ENCODE results near the gene TFPI.
"Not testable (repeated sequence)": the region's sequence is repeated elsewhere in the genome, so short reads cannot be mapped to it uniquely, and the experiment has no call there.

Gene TFPI

GRCh38 chr2:187516630-187517510 is 37.4 kb downstream of the TFPI start:
- H3K9ac ChIP-seq (ENCODE audit: low read depth, low read length, poor library complexity); H3K27me3 ChIP-seq (ENCODE audit: control insufficient read depth in 3 of 3, insufficient read depth in 3 of 3, low read depth in 1 of 3, low read length in 3 of 3); DNase-seq (ENCODE audit: low spot score); H3K4me2 ChIP-seq (ENCODE audit: insufficient read depth, low read length, poor library complexity, severe bottlenecking); H2BK120ac ChIP-seq (ENCODE audit: low read depth, low read length); H2AFZ ChIP-seq (ENCODE audit: low read length); H3K4me3 ChIP-seq (ENCODE audit: low read length in 2 of 2); H4K91ac ChIP-seq (ENCODE audit: low read depth, low read length, poor library complexity); H3K23ac ChIP-seq (ENCODE audit: low read depth, low read length, poor library complexity); H2BK15ac ChIP-seq (ENCODE audit: low read length); H3K14ac ChIP-seq (ENCODE audit: low read length); H3K27ac ChIP-seq (replicated peaks; ENCODE audit: low read length); H3K4me1 ChIP-seq (ENCODE audit: control insufficient read depth in 2 of 2, insufficient read depth in 1 of 2, low read depth in 1 of 2, low read length in 2 of 2); H4K8ac ChIP-seq (ENCODE audit: low read depth, low read length); H3K18ac ChIP-seq (ENCODE audit: low read length); H2AK5ac ChIP-seq (ENCODE audit: low read depth, low read length); H2BK5ac ChIP-seq (ENCODE audit: low read length); H3K9me3 ChIP-seq (replicated peaks in 1 of 2; ENCODE audit: control insufficient read depth in 2 of 2, insufficient read depth in 1 of 2, low read depth in 1 of 2, low read length in 2 of 2); H3K79me1 ChIP-seq (ENCODE audit: low read depth, low read length); H2BK12ac ChIP-seq (ENCODE audit: low read length); H3K4ac ChIP-seq (ENCODE audit: low read length); H3K36me3 ChIP-seq (replicated peaks in 1 of 2; ENCODE audit: control insufficient read depth in 2 of 2, insufficient read depth in 2 of 2, low read length in 2 of 2): not testable (repeated sequence)
- WGBS, 2 donors (ENCODE audit: extremely low coverage in 2 of 2, insufficient read length in 2 of 2, insufficient replicate concordance in 1 of 2), result no CpG with 5 or more reads among the region's 15 CpGs

DNA sequence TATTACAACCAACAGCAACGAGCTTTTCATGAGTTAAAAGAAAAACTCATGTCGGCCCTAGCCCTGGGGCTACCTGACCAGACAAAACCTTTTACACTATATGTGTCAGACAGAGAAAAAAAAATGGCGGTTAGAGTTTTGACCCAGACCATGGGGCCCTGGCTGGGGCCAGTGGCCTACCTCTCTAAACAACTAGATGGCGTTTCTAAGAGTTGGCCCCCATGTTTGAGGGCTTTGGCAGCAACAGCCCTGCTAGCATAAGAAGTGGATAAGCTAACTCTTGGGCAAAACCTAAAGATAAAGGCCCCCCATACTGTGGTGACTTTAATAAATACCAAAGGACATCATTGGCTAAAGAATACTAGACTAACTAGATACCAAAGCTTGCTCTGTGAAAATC is 39.3 kb downstream of the TFPI start:
- H4K91ac ChIP-seq (ENCODE audit: low read depth, low read length, poor library complexity), result no peak overlapping the region
- no peak overlapping the region for H3K4ac ChIP-seq (ENCODE audit: low read length)
- no peak overlapping the region for H2BK5ac ChIP-seq (ENCODE audit: low read length)
- no peak overlapping the region for H2AFZ ChIP-seq (ENCODE audit: low read length)
- no peak overlapping the region for H3K18ac ChIP-seq (ENCODE audit: low read length)
- H3K79me1 ChIP-seq (ENCODE audit: low read depth, low read length), result no peaks in the 10 kb centered on the region
- H2BK12ac ChIP-seq (ENCODE audit: low read length), result no peak overlapping the region
- H2BK15ac ChIP-seq (ENCODE audit: low read length), result no peak overlapping the region
- no peak overlapping the region for H3K14ac ChIP-seq (ENCODE audit: low read length)
- H3K9me3 ChIP-seq (replicated peaks in 1 of 2; ENCODE audit: control insufficient read depth in 2 of 2, insufficient read depth in 1 of 2, low read depth in 1 of 2, low read length in 2 of 2), result peaks cover 0 to 4% of the 10 kb centered on the region in 2 donors
- H3K4me2 ChIP-seq (ENCODE audit: insufficient read depth, low read length, poor library complexity, severe bottlenecking), result no peak overlapping the region
- WGBS, 2 donors (ENCODE audit: extremely low coverage in 2 of 2, insufficient read length in 2 of 2, insufficient replicate concordance in 1 of 2), result no CpG with 5 or more reads among the region's 4 CpGs
- no peak overlapping the region for H3K23ac ChIP-seq (ENCODE audit: low read depth, low read length, poor library complexity)
- H2AK5ac ChIP-seq (ENCODE audit: low read depth, low read length), result no peak overlapping the region
- no peak overlapping the region for H3K4me3 ChIP-seq (ENCODE audit: low read length in 2 of 2)
- no peak overlapping the region for H4K8ac ChIP-seq (ENCODE audit: low read depth, low read length)
- no peak for DNase-seq (ENCODE audit: low spot score)
- H3K4me1 ChIP-seq (ENCODE audit: control insufficient read depth in 2 of 2, insufficient read depth in 1 of 2, low read depth in 1 of 2, low read length in 2 of 2), result peaks cover 4 to 7% of the 10 kb centered on the region in 2 donors
- H3K27ac ChIP-seq (replicated peaks; ENCODE audit: low read length), result no peak overlapping the region
- H3K36me3 ChIP-seq (replicated peaks in 1 of 2; ENCODE audit: control insufficient read depth in 2 of 2, insufficient read depth in 2 of 2, low read length in 2 of 2), result peaks cover 0 to 2% of the 10 kb centered on the region in 2 donors
- H3K27me3 ChIP-seq (ENCODE audit: control insufficient read depth in 3 of 3, insufficient read depth in 3 of 3, low read depth in 1 of 3, low read length in 3 of 3), result no peaks in the 10 kb centered on the region
- no peak overlapping the region for H2BK120ac ChIP-seq (ENCODE audit: low read depth, low read length)
- no peak overlapping the region for H3K9ac ChIP-seq (ENCODE audit: low read depth, low read length, poor library complexity)

DNA sequence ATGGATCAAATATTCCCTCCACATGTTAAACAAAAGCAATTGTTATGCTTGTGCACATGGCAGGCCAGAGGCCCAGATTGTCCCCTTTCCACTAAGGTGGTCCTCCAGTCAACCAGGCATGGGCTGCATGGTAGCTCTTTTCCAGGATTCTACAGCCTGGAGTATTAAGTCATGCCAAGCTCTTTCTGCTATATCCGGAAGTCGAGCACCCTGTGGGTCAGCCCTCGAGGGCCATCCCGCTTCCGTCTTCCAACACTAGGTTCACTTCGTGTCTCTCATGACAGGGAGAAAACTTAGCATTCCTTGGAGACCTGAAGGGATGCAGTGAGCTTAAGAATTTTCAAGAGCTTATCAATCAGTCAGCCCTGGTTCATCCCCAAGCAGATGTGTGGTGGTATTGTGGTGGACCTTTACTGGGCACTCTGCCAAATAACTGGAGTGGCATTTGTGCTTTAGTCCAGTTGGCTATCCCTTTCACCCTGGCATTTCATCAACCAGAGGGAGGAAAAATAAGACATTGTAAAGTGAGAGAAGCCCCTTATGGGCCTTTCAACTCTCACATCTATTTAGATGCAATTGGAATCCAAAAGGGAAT is 39.9 kb downstream of the TFPI start:
- not testable (repeated sequence) for H3K9me3 ChIP-seq (replicated peaks in 1 of 2; ENCODE audit: control insufficient read depth in 2 of 2, insufficient read depth in 1 of 2, low read depth in 1 of 2, low read length in 2 of 2); H3K36me3 ChIP-seq (replicated peaks in 1 of 2; ENCODE audit: control insufficient read depth in 2 of 2, insufficient read depth in 2 of 2, low read length in 2 of 2); H3K79me1 ChIP-seq (ENCODE audit: low read depth, low read length); H2BK120ac ChIP-seq (ENCODE audit: low read depth, low read length); H3K23ac ChIP-seq (ENCODE audit: low read depth, low read length, poor library complexity); H2BK15ac ChIP-seq (ENCODE audit: low read length); H3K4me3 ChIP-seq (ENCODE audit: low read length in 2 of 2); H3K18ac ChIP-seq (ENCODE audit: low read length); H3K14ac ChIP-seq (ENCODE audit: low read length); H2BK5ac ChIP-seq (ENCODE audit: low read length); H3K4ac ChIP-seq (ENCODE audit: low read length); H2AFZ ChIP-seq (ENCODE audit: low read length); H3K27ac ChIP-seq (replicated peaks; ENCODE audit: low read length); H3K4me2 ChIP-seq (ENCODE audit: insufficient read depth, low read length, poor library complexity, severe bottlenecking); H4K91ac ChIP-seq (ENCODE audit: low read depth, low read length, poor library complexity); H3K27me3 ChIP-seq (ENCODE audit: control insufficient read depth in 3 of 3, insufficient read depth in 3 of 3, low read depth in 1 of 3, low read length in 3 of 3); H2AK5ac ChIP-seq (ENCODE audit: low read depth, low read length); H2BK12ac ChIP-seq (ENCODE audit: low read length); H3K9ac ChIP-seq (ENCODE audit: low read depth, low read length, poor library complexity); H4K8ac ChIP-seq (ENCODE audit: low read depth, low read length); H3K4me1 ChIP-seq (ENCODE audit: control insufficient read depth in 2 of 2, insufficient read depth in 1 of 2, low read depth in 1 of 2, low read length in 2 of 2); DNase-seq (ENCODE audit: low spot score)
- no CpG with 5 or more reads among the region's 6 CpGs for WGBS, 2 donors (ENCODE audit: extremely low coverage in 2 of 2, insufficient read length in 2 of 2, insufficient replicate concordance in 1 of 2)

GRCh38 chr2:187513460-187514234 is 40.6 kb downstream of the TFPI start:
- H3K36me3 ChIP-seq (replicated peaks in 1 of 2; ENCODE audit: control insufficient read depth in 2 of 2, insufficient read depth in 2 of 2, low read length in 2 of 2); H3K18ac ChIP-seq (ENCODE audit: low read length); H2BK12ac ChIP-seq (ENCODE audit: low read length); H3K4me2 ChIP-seq (ENCODE audit: insufficient read depth, low read length, poor library complexity, severe bottlenecking); H2BK120ac ChIP-seq (ENCODE audit: low read depth, low read length); H3K4me1 ChIP-seq (ENCODE audit: control insufficient read depth in 2 of 2, insufficient read depth in 1 of 2, low read depth in 1 of 2, low read length in 2 of 2); H3K79me1 ChIP-seq (ENCODE audit: low read depth, low read length); H3K4ac ChIP-seq (ENCODE audit: low read length); H3K9ac ChIP-seq (ENCODE audit: low read depth, low read length, poor library complexity); H3K27me3 ChIP-seq (ENCODE audit: control insufficient read depth in 3 of 3, insufficient read depth in 3 of 3, low read depth in 1 of 3, low read length in 3 of 3); H4K91ac ChIP-seq (ENCODE audit: low read depth, low read length, poor library complexity); H3K9me3 ChIP-seq (replicated peaks in 1 of 2; ENCODE audit: control insufficient read depth in 2 of 2, insufficient read depth in 1 of 2, low read depth in 1 of 2, low read length in 2 of 2); DNase-seq (ENCODE audit: low spot score); H2AFZ ChIP-seq (ENCODE audit: low read length); H4K8ac ChIP-seq (ENCODE audit: low read depth, low read length); H3K27ac ChIP-seq (replicated peaks; ENCODE audit: low read length); H2BK5ac ChIP-seq (ENCODE audit: low read length); H3K4me3 ChIP-seq (ENCODE audit: low read length in 2 of 2); H2BK15ac ChIP-seq (ENCODE audit: low read length); H2AK5ac ChIP-seq (ENCODE audit: low read depth, low read length); H3K23ac ChIP-seq (ENCODE audit: low read depth, low read length, poor library complexity); H3K14ac ChIP-seq (ENCODE audit: low read length): not testable (repeated sequence)
- 100% methylated on average over 1 of the region's 5 CpGs; no CpG with 5 or more reads in 1 of the 2 donors for WGBS, 2 donors (ENCODE audit: extremely low coverage in 2 of 2, insufficient read length in 2 of 2, insufficient replicate concordance in 1 of 2)
